Fibroblast of lung (primary cell): Measurements from ENCODE around the gene SIVA1. TPM values are rescaled to one million over a fixed set of nuclear protein-coding genes. Genes with fewer than 3 reads are reported as not detected.

ENCODE experiments used
- DNase-seq, 2 donors: peaks; one replicate each; pipeline versions ENCODE4 v3.0.0 to v3.0.0-alpha.2; 2010; ENCODE audit warnings: low read depth in 2 of 2
- H2AFZ ChIP-seq: 2 replicates; pipeline ENCODE4 v1.5.1; 2012; ENCODE audit warnings: low read length, control low read depth, inconsistent platforms
- H3K27ac ChIP-seq: 2 replicates; pipeline ENCODE4 v1.5.1; 2011; ENCODE audit warnings: low read length, control low read depth; ENCODE audit not compliant: insufficient read depth
- H3K27me3 ChIP-seq: 2 replicates; pipeline ENCODE4 v1.5.1; 2011; ENCODE audit warnings: mild to moderate bottlenecking, low read length; ENCODE audit not compliant: control insufficient read depth, insufficient read depth
- H3K36me3 ChIP-seq: 2 replicates; pipeline ENCODE4 v1.5.1; 2011; ENCODE audit warnings: low read length; ENCODE audit not compliant: control insufficient read depth, insufficient read depth
- H3K4me1 ChIP-seq: 2 replicates; pipeline ENCODE4 v1.5.1; 2011; ENCODE audit warnings: low read length; ENCODE audit not compliant: control insufficient read depth, insufficient read depth; ENCODE audit errors: extremely low read depth
- H3K4me2 ChIP-seq: 2 replicates; pipeline ENCODE4 v1.5.1; 2011; ENCODE audit warnings: low read length, control low read depth; ENCODE audit not compliant: insufficient read depth; ENCODE audit errors: extremely low read depth
- H3K4me3 ChIP-seq, 4 experiments: fragments of 200-600 bp in 1 of 4; sonication (generic) in 1 of 4; replicated peaks in 1 of 4; 2 replicates each; pipeline ENCODE4 v1.5.1; 2011 to 2016; ENCODE audit warnings: low read length in 4 of 4, low read depth in 3 of 4, mild to moderate bottlenecking in 3 of 4, control low read depth in 2 of 4, inconsistent platforms in 1 of 4, mixed read lengths in 1 of 4; ENCODE audit not compliant: insufficient read depth in 1 of 4; ENCODE audit errors: control extremely low read depth in 1 of 4
- H3K79me2 ChIP-seq: 2 replicates; pipeline ENCODE4 v1.5.1; 2012; ENCODE audit warnings: mild to moderate bottlenecking, low read length, inconsistent platforms; ENCODE audit not compliant: control insufficient read depth, insufficient read depth
- H3K9ac ChIP-seq: 2 replicates; pipeline ENCODE4 v1.5.1; 2011; ENCODE audit warnings: mild to moderate bottlenecking, low read length, control low read depth; ENCODE audit not compliant: insufficient read depth
- H3K9me3 ChIP-seq: 2 replicates; pipeline ENCODE4 v1.5.1; 2012; ENCODE audit warnings: low read depth, low read length; ENCODE audit not compliant: control insufficient read depth, insufficient read depth
- H4K20me1 ChIP-seq: 2 replicates; pipeline ENCODE4 v1.5.1; 2011; ENCODE audit warnings: low read length; ENCODE audit not compliant: control insufficient read depth, insufficient read depth; ENCODE audit errors: extremely low read depth
- EZH2 ChIP-seq: IDR thresholded peaks from 2 replicates; pipeline ENCODE4 v1.5.1; 2012; ENCODE audit warnings: low read length, control low read depth, mild to moderate bottlenecking; ENCODE audit errors: missing control alignments
- polyA plus RNA-seq, 2 donors: library from polyadenylated mRNA; depleted of rRNA in 1 of 2; stranded (reverse) in 1 of 2; unstranded in 1 of 2; fragments of >200 nt; gene quantifications; 2 replicates each; pipeline ENCODE4 v1.2.1, GENCODE V29; 2011 to 2012; ENCODE audit warnings: missing spikeins in 1 of 2
- total RNA-seq: library from RNA; depleted of rRNA; stranded (reverse); fragments of >200 nt; gene quantifications from 2 replicates; pipeline ENCODE4 v1.2.1, GENCODE V29; 2014
- TF ChIP-seq, protein P1 (sequence below), 2 donors: IDR thresholded peaks in 1 of 2; conservative IDR thresholded peaks in 1 of 2; 1 replicate in 1 of 2; 2 replicates in 1 of 2; pipeline ENCODE4 v1.5.1; 2011 to 2012; ENCODE audit warnings: low read length in 2 of 2, control low read depth in 1 of 2, inconsistent platforms in 1 of 2, low read depth in 1 of 2, mild to moderate bottlenecking in 1 of 2

SIVA1 gene
- total and polyA plus RNA-seq, 2 donors (not counting 1 experiment from before 2014, with no cell fraction given): 26.1 to 65.1 TPM

DNA sequence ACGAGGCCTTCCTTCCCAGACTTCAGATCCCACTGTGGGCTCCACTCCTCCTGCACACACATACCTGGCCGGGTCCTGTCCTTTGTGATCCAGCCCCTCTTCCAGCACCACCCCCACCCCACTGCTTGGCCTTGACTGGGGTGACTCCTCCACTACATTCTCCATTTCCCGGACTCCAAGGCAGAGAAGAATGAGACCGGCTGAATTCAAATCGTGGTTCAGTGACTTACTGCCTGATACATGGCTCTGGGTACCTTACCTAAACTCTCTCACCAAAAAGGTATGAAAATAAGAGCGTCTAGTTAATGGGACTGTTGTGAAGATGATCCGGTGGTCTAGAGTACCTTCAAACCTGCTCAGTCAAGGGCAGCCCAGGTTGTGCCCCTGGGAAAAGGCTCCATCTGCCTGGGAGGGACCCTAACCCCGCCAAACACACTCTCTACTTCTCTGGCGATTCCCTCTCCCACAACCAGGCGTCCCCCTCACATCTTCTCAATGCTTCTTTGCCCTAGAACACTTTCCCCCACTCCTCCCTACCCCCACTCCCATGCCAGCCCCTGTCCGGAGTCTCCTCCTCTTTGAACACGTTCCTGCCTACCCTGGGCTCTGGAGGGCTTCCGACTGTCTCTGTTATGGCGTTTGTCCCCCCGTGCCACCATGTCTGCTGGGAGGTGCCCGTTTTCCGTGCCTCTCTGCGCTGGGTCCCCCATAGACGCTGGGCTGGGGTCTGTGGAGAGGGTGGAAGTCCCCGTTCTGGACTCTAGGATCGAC, 46.5 kb downstream of the SIVA1 start:
- Histone ChIP-seq H3K9me3 (no peaks in the 10 kb centered on the region), H3K4me2 (peak overlapping the region; percentile 85), H3K79me2 (peaks cover 5% of the 10 kb centered on the region), H2AFZ (no peak overlapping the region), H3K4me3 (peak overlapping the region in 3 of 4 experiments; percentile 8 to 67 (median 64)), H3K4me1 (peaks cover 11% of the 10 kb centered on the region), H3K9ac (no peak overlapping the region), H3K36me3 (no peaks in the 10 kb centered on the region), H3K27me3 (no peaks in the 10 kb centered on the region), H4K20me1 (no peaks in the 10 kb centered on the region), H3K27ac (no peak overlapping the region)
- TF ChIP-seq, protein P1, sequence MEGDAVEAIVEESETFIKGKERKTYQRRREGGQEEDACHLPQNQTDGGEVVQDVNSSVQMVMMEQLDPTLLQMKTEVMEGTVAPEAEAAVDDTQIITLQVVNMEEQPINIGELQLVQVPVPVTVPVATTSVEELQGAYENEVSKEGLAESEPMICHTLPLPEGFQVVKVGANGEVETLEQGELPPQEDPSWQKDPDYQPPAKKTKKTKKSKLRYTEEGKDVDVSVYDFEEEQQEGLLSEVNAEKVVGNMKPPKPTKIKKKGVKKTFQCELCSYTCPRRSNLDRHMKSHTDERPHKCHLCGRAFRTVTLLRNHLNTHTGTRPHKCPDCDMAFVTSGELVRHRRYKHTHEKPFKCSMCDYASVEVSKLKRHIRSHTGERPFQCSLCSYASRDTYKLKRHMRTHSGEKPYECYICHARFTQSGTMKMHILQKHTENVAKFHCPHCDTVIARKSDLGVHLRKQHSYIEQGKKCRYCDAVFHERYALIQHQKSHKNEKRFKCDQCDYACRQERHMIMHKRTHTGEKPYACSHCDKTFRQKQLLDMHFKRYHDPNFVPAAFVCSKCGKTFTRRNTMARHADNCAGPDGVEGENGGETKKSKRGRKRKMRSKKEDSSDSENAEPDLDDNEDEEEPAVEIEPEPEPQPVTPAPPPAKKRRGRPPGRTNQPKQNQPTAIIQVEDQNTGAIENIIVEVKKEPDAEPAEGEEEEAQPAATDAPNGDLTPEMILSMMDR (conservative IDR thresholded peaks at IDR 0.05 in 1 of 2, IDR thresholded peaks at IDR 0.05 in 1 of 2; ENCODE audit: low read depth in 1 of 2, low read length in 2 of 2): peak; percentile 28 to 59
- TF ChIP-seq EZH2: no peak
- peak; percentile 23 to 55 for DNase-seq

DNA sequence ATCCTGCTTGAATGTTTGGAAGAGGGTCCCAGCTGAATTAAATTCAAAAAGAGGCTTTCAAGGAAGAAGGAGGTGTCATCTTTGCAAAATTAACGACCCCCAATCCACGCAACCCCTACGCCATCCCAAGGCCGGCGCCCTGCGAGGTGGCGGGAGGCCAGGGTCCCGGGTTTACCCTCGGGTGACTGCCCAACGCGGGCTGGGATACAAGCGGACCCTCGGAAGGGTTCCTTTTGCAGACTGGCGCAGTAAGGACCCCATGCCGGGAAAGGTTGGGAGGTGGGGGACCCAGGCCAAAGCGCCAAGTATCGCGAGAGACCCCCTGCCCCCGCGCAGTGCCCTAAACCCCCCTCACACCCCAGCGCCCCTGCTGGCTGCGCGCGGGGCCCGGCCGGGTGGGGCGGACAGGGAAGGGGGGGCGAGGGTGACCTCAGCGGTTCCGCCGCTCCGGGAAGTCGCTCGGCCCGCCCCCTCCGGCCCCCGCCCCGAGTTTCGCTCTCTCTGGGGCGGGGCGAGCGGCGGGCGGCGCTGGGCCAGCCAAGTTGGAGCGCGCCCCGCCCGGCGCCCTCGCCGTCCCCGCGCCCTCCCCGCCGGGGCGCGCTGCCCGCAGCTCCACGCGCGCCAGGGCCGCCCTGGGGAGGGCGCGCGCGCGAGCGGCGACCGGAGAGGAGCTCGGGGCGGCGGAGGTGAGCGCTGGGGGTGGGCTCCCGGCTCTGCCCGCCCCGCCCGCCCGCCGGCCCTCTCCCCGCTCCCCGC, 47.2 kb downstream of the SIVA1 start:
- Histone ChIP-seq H3K9ac (no peak overlapping the region), H4K20me1 (no peaks in the 10 kb centered on the region), H3K9me3 (no peaks in the 10 kb centered on the region), H3K4me1 (peaks cover 13% of the 10 kb centered on the region), H3K27me3 (no peaks in the 10 kb centered on the region), H3K36me3 (no peaks in the 10 kb centered on the region), H3K79me2 (no peaks in the 10 kb centered on the region), H3K4me3 (peak overlapping the region; percentile 8 to 67 (median 58)), H2AFZ (no peak overlapping the region), H3K4me2 (peak overlapping the region; percentile 85), H3K27ac (no peak overlapping the region)
- TF ChIP-seq, protein P1 (conservative IDR thresholded peaks at IDR 0.05 in 1 of 2, IDR thresholded peaks at IDR 0.05 in 1 of 2; ENCODE audit: low read depth in 1 of 2, low read length in 2 of 2): no peak
- TF ChIP-seq EZH2: no peak
- DNase-seq: peak; percentile 78

GRCh38 chr14:104800771-104801519, 48.0 kb downstream of the SIVA1 start, which contains the start of gene ZBTB42:
Gene ZBTB42 (plus strand): TSS chr14:104801101. CDS start chr14:104801198, 97 bp downstream.
- TF ChIP-seq, protein P1 (conservative IDR thresholded peaks at IDR 0.05 in 1 of 2, IDR thresholded peaks at IDR 0.05 in 1 of 2; ENCODE audit: low read depth in 1 of 2, low read length in 2 of 2): no peak
- TF ChIP-seq EZH2: no peak
- H3K79me2 ChIP-seq: no peaks in the 10 kb centered on the region
- no peaks in the 10 kb centered on the region for H3K9me3 ChIP-seq
- H3K27ac ChIP-seq: no peak within 1 kb of the TSS
- DNase-seq: peak; percentile 39 to 61
- H3K4me3 ChIP-seq: peak within 1 kb of the TSS; percentile 52 to 67 (median 58)
- H3K9ac ChIP-seq: no peak within 1 kb of the TSS
- peak within 1 kb of the TSS; percentile 28 for H2AFZ ChIP-seq
- H4K20me1 ChIP-seq: no peaks in the 10 kb centered on the region
- peak within 1 kb of the TSS; percentile 85 for H3K4me2 ChIP-seq
- peaks cover 16% of the 10 kb centered on the region for H3K4me1 ChIP-seq
- no peaks in the 10 kb centered on the region for H3K27me3 ChIP-seq
- H3K36me3 ChIP-seq: no peaks in the 10 kb centered on the region
